ENCODE measurements around the gene UNC93A. TPM values are rescaled to one million over a fixed set of nuclear protein-coding genes. Genes with fewer than 3 reads are reported as not detected.
"Not testable (repeated sequence)": the region's sequence is repeated elsewhere in the genome, so short reads cannot be mapped to it uniquely, and the experiment has no call there.

The UNC93A gene
- total and polyA plus RNA-seq, 3 donors from 2014 or later, result 0.39 TPM; not detected in 2

DNA sequence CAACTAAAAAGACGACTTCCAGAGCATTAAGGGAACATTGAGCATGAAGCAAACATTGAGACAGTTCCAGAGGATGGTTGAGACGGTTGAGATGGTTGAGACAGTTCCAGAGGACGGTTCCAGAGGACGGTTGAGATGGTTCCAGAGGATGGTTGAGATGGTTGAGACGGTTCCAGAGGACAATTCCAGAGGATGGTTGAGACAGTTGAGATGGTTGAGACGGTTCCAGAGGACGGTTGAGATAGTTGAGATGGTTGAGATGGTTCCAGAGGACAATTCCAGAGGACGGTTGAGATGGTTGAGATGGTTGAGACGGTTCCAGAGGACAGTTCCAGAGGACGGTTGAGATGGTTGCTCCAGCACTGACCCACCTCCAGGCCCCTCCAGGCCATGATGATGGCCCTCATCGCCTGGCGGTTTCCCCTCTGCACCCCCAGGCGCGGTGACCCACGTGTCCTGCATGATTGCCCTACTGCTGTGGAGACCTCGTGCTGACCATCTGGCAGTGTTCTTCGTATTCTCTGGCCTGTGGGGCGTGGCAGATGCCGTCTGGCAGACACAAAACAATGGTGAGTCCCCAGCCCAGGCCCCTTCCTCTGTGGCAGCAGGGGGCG is 16.3 kb downstream of the UNC93A start:
- intact Hi-C loops (cut with DNase I; ENCODE audit: low total_unique reads), result no loop called here
- TF ChIP-seq, protein P1, sequence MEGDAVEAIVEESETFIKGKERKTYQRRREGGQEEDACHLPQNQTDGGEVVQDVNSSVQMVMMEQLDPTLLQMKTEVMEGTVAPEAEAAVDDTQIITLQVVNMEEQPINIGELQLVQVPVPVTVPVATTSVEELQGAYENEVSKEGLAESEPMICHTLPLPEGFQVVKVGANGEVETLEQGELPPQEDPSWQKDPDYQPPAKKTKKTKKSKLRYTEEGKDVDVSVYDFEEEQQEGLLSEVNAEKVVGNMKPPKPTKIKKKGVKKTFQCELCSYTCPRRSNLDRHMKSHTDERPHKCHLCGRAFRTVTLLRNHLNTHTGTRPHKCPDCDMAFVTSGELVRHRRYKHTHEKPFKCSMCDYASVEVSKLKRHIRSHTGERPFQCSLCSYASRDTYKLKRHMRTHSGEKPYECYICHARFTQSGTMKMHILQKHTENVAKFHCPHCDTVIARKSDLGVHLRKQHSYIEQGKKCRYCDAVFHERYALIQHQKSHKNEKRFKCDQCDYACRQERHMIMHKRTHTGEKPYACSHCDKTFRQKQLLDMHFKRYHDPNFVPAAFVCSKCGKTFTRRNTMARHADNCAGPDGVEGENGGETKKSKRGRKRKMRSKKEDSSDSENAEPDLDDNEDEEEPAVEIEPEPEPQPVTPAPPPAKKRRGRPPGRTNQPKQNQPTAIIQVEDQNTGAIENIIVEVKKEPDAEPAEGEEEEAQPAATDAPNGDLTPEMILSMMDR (IDR thresholded peaks at IDR 0.05), result no peak

DNA sequence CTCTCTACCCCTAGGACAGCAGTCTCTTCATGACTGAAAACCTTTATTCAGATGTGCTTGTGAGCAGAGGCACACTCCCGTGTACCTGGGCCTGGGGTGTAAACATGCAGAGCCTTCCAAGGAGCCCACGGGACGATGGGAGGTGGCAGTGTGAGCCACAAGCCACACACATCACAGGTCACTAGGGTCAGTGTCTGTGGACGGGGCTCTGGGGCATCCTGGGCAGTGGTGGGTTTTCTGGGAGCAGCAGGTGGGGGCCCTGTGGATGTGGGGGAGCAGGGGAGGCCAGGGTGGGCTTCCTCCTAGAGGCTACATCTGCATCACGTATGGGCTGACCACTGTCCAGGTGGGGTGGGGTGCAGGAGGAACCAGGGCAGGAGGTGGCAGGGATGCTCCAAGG is 17.1 kb downstream of the UNC93A start:
- no peak for DNase-seq
- Histone ChIP-seq H3K27ac (no peak overlapping the region), H3K36me3 (ENCODE audit: low read depth, missing control alignments) (no peaks in the 10 kb centered on the region), H3K27me3 (no peaks in the 10 kb centered on the region), H3K4me3 (no peak overlapping the region), H3K4me1 (no peaks in the 10 kb centered on the region), H3K9me3 (no peaks in the 10 kb centered on the region)
- TF ChIP-seq POLR2A (IDR thresholded peaks at IDR 0.05), result no peak
- TF ChIP-seq, protein P1 (IDR thresholded peaks at IDR 0.05), result no peak
- intact Hi-C loops (cut with DNase I; ENCODE audit: low total_unique reads), result no loop called here
- 89 to 98% methylated on average over 4 to 5 of the region's 5 CpGs for WGBS, 2 donors

More for the DNA sequence above, 16.3 kb downstream of the UNC93A start:
- Histone ChIP-seq H3K27me3 (no peaks in the 10 kb centered on the region), H3K27ac (no peak overlapping the region), H3K36me3 (ENCODE audit: low read depth, missing control alignments) (no peaks in the 10 kb centered on the region), H3K9me3 (no peaks in the 10 kb centered on the region), H3K4me1 (no peaks in the 10 kb centered on the region), H3K4me3 (no peak overlapping the region)
- no peak for DNase-seq
- 85 to 92% methylated on average over 20 of the region's 20 CpGs for WGBS, 2 donors

DNA sequence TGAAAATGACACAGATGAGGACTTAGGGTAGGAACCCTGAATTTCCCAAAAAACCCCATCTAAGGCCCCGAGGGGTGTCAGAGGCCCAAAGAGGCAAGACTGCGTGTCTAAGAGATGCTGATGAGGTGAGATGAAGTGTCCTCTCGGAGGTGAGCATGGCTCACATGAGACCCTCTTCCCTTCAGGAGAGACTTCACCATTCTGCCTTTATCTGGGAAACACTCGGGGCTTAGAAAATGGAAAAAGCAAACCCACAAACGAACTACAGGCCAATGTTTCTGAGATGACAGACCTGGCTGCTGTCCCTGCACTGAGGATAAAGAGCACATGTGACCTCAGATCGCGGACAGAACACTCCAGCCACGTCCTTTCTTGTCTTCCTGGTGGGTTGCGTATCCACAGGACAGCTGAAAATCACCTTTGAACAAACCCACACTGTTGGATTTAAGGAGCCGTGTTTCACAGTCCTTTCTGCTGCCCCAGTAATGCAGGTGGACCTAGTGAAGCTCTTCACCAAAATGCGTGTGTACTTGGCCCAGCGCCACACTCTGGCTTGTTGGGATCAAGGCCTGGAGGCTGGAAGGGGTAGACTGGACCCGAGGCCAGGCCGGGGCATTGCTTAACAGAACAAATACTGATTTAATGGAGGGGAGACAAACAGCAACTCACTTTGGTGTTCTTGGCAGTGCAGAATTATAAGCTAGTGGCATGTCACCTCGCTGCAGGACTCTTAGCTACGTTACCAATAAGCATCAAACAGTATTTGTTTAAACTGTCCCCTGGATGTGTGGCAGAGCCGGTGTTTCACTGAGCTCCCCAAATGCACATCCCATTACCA is 18.5 kb downstream of the UNC93A start:
- 74 to 78% methylated on average over 9 to 17 of the region's 17 CpGs for WGBS, 2 donors
- H3K36me3 ChIP-seq (ENCODE audit: low read depth, missing control alignments), result not testable (repeated sequence)

DNA sequence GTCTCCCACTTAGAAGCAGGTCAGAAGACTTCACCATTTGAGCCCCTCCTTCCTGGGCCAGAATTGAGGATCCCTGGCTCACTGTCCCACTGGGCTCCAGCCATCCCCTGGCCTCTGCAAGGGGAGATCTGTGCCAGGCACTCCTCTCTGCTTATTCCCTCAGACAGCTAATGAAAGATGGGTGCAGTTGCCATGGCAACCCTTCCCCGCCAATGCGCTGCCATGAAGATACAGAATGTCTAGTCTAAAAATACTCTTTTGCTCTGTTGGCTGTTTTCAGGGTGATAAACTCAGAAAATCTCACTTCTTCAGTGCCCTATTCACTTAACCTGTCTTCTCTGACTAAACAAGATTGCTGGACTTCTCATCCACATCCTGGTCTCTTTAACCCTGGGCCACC is 20.2 kb downstream of the UNC93A start:
- Histone ChIP-seq H3K27me3 (no peaks in the 10 kb centered on the region), H3K4me3 (no peak overlapping the region), H3K36me3 (ENCODE audit: low read depth, missing control alignments) (no peaks in the 10 kb centered on the region), H3K4me1 (no peaks in the 10 kb centered on the region), H3K9me3 (no peaks in the 10 kb centered on the region), H3K27ac (no peak overlapping the region)
- intact Hi-C loops (cut with DNase I; ENCODE audit: low total_unique reads), result no loop called here
- DNase-seq, result no peak
- TF ChIP-seq POLR2A (IDR thresholded peaks at IDR 0.05), result no peak
- TF ChIP-seq, protein P1 (IDR thresholded peaks at IDR 0.05), result no peak
- WGBS, 2 donors, result 64 to 90% methylated on average over 2 of the region's 2 CpGs

More for the DNA sequence above, 18.5 kb downstream of the UNC93A start:
- DNase-seq; H3K4me1 ChIP-seq; H3K27ac ChIP-seq; H3K4me3 ChIP-seq; H3K27me3 ChIP-seq; H3K9me3 ChIP-seq; intact Hi-C loops (cut with DNase I; ENCODE audit: low total_unique reads): not testable (repeated sequence)

DNA sequence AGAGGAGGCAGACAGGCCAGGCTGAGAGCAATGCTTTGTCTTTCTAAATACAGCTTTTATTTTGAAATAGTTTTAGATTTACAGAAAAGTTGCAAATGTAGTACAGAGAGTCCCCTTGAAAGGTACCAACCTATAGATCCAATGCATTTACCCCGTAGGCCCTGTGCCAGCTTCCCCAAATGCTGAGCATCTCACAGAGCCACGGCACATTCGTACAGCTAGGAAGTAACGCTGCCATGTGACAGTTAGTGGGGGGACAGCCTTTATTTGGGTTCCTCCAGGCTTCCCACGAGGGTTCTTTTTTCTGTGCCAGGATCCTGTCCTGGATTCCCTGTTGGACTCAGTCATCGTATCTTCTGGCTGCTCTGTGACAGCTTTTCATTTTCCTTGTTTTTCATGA is 20.6 kb downstream of the UNC93A start:
- DNase-seq; H3K27ac ChIP-seq; H3K36me3 ChIP-seq (ENCODE audit: low read depth, missing control alignments); intact Hi-C loops (cut with DNase I; ENCODE audit: low total_unique reads); H3K4me3 ChIP-seq; H3K4me1 ChIP-seq; H3K27me3 ChIP-seq; H3K9me3 ChIP-seq: not testable (repeated sequence)
- WGBS, 2 donors, result 80 to 84% methylated on average over 5 to 6 of the region's 6 CpGs
